ENCODE results near the gene LOXL1. TPM values are rescaled to one million over a fixed set of nuclear protein-coding genes. Genes with fewer than 3 reads are reported as not detected.

LOXL1 gene
- total and polyA plus RNA-seq, 3 donors from 2014 or later, result 13.9 to 56.8 (median 14.9) TPM

DNA sequence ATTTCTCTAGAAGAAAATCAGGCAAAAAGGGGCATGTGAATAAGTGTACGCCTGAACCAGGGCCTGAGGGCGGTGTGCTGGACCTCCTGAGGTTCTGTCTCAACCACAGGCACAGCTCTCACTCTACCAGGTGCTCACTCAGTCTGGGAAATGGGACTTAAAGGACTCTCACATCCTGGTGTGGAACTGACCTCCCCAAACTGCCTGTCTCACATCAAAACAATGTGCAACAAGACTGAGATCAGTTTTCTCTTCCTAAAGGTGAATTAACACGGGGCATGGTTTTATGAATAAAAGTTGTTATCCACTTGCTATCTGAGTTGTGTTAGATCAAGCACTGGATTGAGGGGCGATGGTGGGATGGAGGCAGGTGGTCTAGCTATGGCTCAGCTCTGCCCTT is 61.0 kb downstream of the LOXL1 start:
- H3K36me3 ChIP-seq (ENCODE audit: low read depth, missing control alignments), result no peaks in the 10 kb centered on the region
- no peaks in the 10 kb centered on the region for H3K27me3 ChIP-seq
- H3K4me1 ChIP-seq, result peaks cover 53% of the 10 kb centered on the region
- no peaks in the 10 kb centered on the region for H3K9me3 ChIP-seq
- intact Hi-C loops (cut with DNase I; ENCODE audit: low total_unique reads), result loop anchor here (10.0 kb wide), 2 partner anchors 48 to 148 kb away; partner anchors contain the start of gene ISLR2
- WGBS, 2 donors, result 81 to 88% methylated on average over 4 of the region's 4 CpGs
- no peak overlapping the region for H3K27ac ChIP-seq
- no peak for TF ChIP-seq POLR2A (IDR thresholded peaks at IDR 0.05)
- TF ChIP-seq, protein P1, sequence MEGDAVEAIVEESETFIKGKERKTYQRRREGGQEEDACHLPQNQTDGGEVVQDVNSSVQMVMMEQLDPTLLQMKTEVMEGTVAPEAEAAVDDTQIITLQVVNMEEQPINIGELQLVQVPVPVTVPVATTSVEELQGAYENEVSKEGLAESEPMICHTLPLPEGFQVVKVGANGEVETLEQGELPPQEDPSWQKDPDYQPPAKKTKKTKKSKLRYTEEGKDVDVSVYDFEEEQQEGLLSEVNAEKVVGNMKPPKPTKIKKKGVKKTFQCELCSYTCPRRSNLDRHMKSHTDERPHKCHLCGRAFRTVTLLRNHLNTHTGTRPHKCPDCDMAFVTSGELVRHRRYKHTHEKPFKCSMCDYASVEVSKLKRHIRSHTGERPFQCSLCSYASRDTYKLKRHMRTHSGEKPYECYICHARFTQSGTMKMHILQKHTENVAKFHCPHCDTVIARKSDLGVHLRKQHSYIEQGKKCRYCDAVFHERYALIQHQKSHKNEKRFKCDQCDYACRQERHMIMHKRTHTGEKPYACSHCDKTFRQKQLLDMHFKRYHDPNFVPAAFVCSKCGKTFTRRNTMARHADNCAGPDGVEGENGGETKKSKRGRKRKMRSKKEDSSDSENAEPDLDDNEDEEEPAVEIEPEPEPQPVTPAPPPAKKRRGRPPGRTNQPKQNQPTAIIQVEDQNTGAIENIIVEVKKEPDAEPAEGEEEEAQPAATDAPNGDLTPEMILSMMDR (IDR thresholded peaks at IDR 0.05), result no peak
- H3K4me3 ChIP-seq, result no peak overlapping the region
- no peak for DNase-seq

DNA sequence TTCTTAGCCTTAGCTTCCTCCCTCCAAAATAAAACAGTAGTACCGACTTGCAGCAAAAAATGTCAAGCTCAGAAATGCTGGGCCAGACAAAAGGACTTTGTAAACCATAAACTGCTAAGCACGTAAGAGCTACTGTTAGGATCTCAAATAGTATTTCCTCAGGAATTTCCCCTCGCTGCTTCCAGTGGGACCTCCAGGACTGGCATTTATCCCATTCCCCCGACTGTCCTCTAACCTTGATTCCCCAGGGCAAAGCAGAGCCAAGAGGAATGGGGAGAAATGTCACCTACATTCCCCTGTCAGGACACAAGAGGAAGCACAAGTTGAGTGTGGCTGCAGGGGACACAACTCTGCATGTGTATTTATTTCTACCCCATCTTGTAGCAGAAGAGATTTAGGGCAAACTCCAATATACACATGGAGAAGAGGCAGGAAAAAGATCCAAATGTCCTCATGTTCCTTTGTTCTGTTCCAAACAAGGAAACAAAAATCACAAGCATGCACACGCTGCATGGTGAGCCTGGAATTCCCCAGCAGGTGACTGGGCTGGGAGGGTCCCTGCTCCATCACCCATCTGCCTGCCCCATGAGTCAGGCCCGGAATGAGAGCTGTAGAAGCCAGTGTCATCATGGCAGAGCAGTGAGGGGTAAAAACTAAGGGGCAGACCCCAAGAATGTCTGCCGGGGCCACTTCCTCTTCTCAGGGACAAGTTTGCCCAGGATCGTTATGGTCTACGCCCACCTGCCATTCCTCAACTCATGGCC is 61.6 kb downstream of the LOXL1 start:
- Histone ChIP-seq H3K4me1 (peaks cover 52% of the 10 kb centered on the region), H3K36me3 (ENCODE audit: low read depth, missing control alignments) (no peaks in the 10 kb centered on the region), H3K27me3 (no peaks in the 10 kb centered on the region), H3K4me3 (no peak overlapping the region), H3K9me3 (no peaks in the 10 kb centered on the region), H3K27ac (no peak overlapping the region)
- TF ChIP-seq, protein P1 (IDR thresholded peaks at IDR 0.05), result no peak
- TF ChIP-seq POLR2A (IDR thresholded peaks at IDR 0.05), result no peak
- DNase-seq, result no peak
- WGBS, 2 donors, result 68% methylated on average over 9 of the region's 9 CpGs
- intact Hi-C loops (cut with DNase I; ENCODE audit: low total_unique reads), result loop anchor here (10.0 kb wide), 2 partner anchors 47 to 147 kb away; partner anchors contain the start of gene ISLR2

DNA sequence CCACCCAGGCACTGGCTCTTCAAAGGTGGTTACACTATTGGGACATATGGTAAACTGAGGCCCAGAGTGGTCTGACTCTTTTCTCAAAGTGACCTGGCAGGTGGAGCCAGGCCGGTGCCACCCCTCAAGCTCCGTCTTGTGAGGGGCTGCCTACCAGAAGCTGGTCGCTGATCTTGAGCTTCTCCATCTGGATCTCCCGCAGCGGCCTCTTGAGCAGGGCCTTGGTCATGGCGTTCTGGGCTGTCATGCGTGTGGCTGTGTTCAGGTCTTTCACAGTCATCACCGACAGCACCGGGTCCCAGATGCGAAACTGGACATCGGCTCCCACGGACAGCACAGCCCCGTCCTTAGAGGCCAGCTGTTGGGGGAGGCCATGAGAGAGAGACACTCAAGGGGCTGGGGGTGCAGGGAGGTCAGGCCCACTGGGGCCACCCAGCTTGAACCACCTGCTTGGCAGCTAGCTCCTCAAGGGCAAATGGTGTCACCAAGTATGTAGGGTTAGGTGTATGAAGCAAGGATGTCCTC is 62.2 kb downstream of the LOXL1 start:
- H3K27ac ChIP-seq, result no peak overlapping the region
- peaks cover 51% of the 10 kb centered on the region for H3K4me1 ChIP-seq
- intact Hi-C loops (cut with DNase I; ENCODE audit: low total_unique reads), result loop anchor here (10.0 kb wide), 2 partner anchors 46 to 146 kb away; partner anchors contain the start of gene ISLR2
- no peaks in the 10 kb centered on the region for H3K36me3 ChIP-seq (ENCODE audit: low read depth, missing control alignments)
- H3K27me3 ChIP-seq, result no peaks in the 10 kb centered on the region
- TF ChIP-seq, protein P1 (IDR thresholded peaks at IDR 0.05), result no peak
- no peak for TF ChIP-seq POLR2A (IDR thresholded peaks at IDR 0.05)
- DNase-seq, result no peak
- no peaks in the 10 kb centered on the region for H3K9me3 ChIP-seq
- WGBS, 2 donors, result 93 to 94% methylated on average over 5 to 13 of the region's 13 CpGs
- H3K4me3 ChIP-seq, result no peak overlapping the region

DNA sequence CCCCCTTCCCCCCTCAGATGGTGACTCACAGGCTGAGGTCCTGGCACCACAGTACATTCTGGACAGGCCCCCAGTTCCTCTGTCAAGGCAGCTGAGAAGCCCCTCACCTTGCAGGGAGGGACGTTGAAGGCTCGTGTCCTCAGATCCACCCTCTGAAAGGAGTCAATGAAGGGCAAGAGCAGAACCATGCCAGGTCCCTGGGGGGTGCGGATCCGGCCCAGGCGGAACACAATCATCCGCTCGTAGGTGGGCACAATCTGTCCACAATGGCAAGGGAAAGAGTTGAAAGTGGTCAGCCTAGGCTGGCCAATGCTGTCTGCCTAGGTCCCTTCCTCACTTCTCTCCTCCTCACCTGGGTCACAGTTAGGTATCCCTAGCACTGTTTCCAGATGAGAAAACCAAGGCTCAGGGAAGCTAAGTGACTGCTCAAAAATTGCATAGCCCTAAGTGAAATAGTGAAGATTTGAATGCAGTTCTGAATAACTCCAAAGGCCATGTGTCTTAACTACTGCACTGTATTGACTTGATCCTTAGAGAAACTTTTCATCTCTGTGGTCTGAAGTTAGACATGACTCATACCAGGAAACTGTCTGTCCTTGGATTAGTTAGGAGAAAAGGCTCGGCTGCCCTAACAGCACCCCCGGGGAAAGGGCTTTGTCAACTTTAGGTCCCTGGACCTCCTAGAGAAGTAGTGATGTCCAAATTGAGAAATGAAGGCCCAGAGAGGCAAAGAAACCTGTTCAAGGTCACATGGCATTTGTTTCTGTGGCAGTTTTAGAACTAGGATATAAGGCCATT is 62.9 kb downstream of the LOXL1 start:
- TF ChIP-seq, protein P1 (IDR thresholded peaks at IDR 0.05), result no peak
- TF ChIP-seq POLR2A (IDR thresholded peaks at IDR 0.05), result no peak
- 76 to 77% methylated on average over 8 to 9 of the region's 9 CpGs for WGBS, 2 donors
- DNase-seq, result no peak
- Histone ChIP-seq H3K36me3 (ENCODE audit: low read depth, missing control alignments) (no peaks in the 10 kb centered on the region), H3K4me1 (peaks cover 51% of the 10 kb centered on the region), H3K9me3 (no peaks in the 10 kb centered on the region), H3K4me3 (no peak overlapping the region), H3K27ac (peak overlapping the region in 1 of 2 donors; percentile 6), H3K27me3 (no peaks in the 10 kb centered on the region)
- intact Hi-C loops (cut with DNase I; ENCODE audit: low total_unique reads), result loop anchor here (10.0 kb wide), 2 partner anchors 46 to 146 kb away; partner anchors contain the start of gene ISLR2

All from testis (tissue), 3 donors.